Measurements from ENCODE around the gene TLX3.

Gene TLX3

DNA sequence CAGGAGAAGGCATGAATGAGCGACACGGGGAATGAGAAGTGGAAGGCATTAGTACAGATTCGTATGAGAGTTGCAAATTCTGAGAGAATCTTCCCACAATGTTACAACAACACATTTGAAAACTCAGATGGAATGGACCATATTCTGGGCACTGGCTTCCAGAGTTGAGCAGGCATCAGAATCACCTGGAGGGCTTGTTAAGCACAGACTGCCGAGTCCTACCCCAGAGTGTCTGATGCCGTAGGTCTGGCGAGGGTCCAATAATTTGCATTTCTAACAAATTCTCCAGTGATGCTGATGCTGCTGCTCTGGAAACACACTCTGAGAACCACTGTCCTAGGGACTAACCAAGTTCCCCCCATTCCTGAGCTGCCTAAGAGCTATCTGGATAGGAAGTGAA lies 2.9 kb upstream of the TLX3 start:
- no peak overlapping the region for H3K4me3 ChIP-seq (ENCODE audit: extremely low read depth, insufficient read depth, low read length, poor library complexity, severe bottlenecking)

GRCh38 chr5:171306781-171307591 lies 2.1 kb upstream of the TLX3 start:
- WGBS, 2 experiments (ENCODE audit: insufficient coverage in 2 of 2) = 6 to 11% methylated on average over 4 to 7 of the region's 10 CpGs
- no peaks in the 10 kb centered on the region for H3K9me3 ChIP-seq (ENCODE audit: control insufficient read depth, low read length)
- H3K4me1 ChIP-seq (ENCODE audit: control insufficient read depth, insufficient read depth, low read length, poor library complexity, severe bottlenecking) = peaks cover 16% of the 10 kb centered on the region
- no peak overlapping the region for H3K4me3 ChIP-seq (ENCODE audit: extremely low read depth, insufficient read depth, low read length, poor library complexity, severe bottlenecking)
- no peaks in the 10 kb centered on the region for H3K36me3 ChIP-seq (ENCODE audit: control insufficient read depth, insufficient read depth, low read length)
- no peak overlapping the region for H3K27ac ChIP-seq (ENCODE audit: low read depth, low read length, severe bottlenecking)

More for the DNA sequence above, 2.9 kb upstream of the TLX3 start:
- Histone ChIP-seq H3K36me3 (ENCODE audit: control insufficient read depth, insufficient read depth, low read length) (no peaks in the 10 kb centered on the region), H3K27ac (ENCODE audit: low read depth, low read length, severe bottlenecking) (no peak overlapping the region), H3K4me1 (ENCODE audit: control insufficient read depth, insufficient read depth, low read length, poor library complexity, severe bottlenecking) (peaks cover 11% of the 10 kb centered on the region), H3K9me3 (ENCODE audit: control insufficient read depth, low read length) (no peaks in the 10 kb centered on the region)
- WGBS, 2 experiments (ENCODE audit: insufficient coverage in 2 of 2) = 50 to 65% methylated on average over 2 of the region's 6 CpGs

DNA sequence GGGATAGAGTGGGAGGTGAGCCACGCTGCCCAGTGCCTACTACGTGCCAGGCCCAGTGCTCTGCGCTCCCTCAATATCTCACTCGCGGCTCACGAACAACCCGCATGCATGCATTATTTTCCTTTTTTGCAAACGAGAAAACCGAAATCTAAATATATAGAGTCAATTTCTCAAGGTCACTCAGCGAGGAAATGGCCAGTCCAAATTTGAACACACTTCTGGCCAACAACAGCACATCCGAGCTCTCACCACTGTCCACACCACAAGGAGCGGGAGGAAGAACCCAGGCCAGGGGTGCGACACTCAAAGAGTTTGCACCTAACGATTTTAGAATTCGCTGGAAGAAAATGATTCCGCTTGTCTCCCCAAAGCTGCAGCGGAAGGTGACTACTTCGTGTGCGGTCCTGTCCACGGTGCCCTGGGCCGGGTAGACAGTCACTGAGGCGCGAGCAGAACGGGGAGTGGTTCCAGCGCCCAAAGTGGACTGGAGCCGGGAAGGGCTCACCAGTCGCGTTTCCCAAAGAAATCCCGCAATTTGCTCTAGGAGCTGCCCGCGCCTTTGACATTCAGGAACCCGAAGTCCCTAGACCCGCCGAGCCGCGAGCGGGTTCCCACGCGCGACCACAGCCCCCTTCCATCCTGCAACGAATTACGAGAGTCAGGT lies 1.1 kb upstream of the TLX3 start:
- Histone ChIP-seq H3K4me3 (ENCODE audit: extremely low read depth, insufficient read depth, low read length, poor library complexity, severe bottlenecking) (no peak overlapping the region), H3K4me1 (ENCODE audit: control insufficient read depth, insufficient read depth, low read length, poor library complexity, severe bottlenecking) (peaks cover 16% of the 10 kb centered on the region), H3K36me3 (ENCODE audit: control insufficient read depth, insufficient read depth, low read length) (no peaks in the 10 kb centered on the region), H3K9me3 (ENCODE audit: control insufficient read depth, low read length) (no peaks in the 10 kb centered on the region), H3K27ac (ENCODE audit: low read depth, low read length, severe bottlenecking) (no peak overlapping the region)
- 14 to 15% methylated on average over 21 to 42 of the region's 42 CpGs for WGBS, 2 experiments (ENCODE audit: insufficient coverage in 2 of 2)

DNA sequence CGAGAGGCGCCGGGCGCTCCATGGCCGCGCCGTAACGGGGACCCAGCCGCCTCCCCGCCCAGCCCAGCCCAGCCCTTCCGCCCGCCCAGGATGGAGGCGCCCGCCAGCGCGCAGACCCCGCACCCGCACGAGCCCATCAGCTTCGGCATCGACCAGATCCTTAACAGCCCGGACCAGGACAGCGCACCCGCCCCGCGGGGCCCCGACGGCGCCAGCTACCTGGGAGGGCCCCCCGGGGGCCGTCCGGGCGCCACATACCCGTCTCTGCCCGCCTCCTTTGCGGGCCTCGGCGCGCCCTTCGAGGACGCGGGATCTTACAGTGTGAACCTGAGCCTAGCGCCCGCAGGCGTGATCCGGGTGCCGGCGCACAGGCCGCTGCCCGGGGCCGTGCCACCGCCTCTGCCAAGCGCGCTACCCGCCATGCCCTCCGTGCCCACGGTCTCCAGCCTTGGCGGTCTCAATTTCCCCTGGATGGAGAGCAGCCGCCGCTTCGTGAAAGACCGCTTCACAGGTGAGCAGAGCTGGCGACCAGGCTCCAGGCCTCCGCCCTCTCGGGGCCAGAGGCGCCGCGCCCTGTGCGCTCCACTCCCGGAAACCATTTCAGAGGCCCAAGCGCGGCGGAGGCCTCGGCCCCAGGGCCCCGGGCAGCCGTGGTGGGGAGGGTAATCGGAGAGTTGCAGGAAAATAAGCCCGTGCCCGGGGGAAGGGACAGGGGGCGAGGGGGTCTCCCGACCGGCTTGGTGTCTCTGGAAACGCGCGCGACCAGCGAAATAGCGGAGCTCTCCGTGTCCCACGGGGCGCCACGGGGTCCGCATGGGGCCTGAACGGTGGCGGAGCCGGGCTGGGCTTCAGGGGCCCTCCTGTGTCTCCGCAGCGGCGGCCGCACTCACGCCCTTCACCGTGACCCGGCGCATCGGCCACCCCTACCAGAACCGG lies 496 bp downstream of the TLX3 start:
- Histone ChIP-seq H3K9me3 (ENCODE audit: control insufficient read depth, low read length) (no peaks in the 10 kb centered on the region), H3K4me1 (ENCODE audit: control insufficient read depth, insufficient read depth, low read length, poor library complexity, severe bottlenecking) (peaks cover 16% of the 10 kb centered on the region), H3K27ac (ENCODE audit: low read depth, low read length, severe bottlenecking) (no peak overlapping the region), H3K4me3 (ENCODE audit: extremely low read depth, insufficient read depth, low read length, poor library complexity, severe bottlenecking) (no peak overlapping the region), H3K36me3 (ENCODE audit: control insufficient read depth, insufficient read depth, low read length) (no peaks in the 10 kb centered on the region)
- WGBS, 2 experiments (ENCODE audit: insufficient coverage in 2 of 2) = 2 to 3% methylated on average over 85 to 94 of the region's 106 CpGs

DNA sequence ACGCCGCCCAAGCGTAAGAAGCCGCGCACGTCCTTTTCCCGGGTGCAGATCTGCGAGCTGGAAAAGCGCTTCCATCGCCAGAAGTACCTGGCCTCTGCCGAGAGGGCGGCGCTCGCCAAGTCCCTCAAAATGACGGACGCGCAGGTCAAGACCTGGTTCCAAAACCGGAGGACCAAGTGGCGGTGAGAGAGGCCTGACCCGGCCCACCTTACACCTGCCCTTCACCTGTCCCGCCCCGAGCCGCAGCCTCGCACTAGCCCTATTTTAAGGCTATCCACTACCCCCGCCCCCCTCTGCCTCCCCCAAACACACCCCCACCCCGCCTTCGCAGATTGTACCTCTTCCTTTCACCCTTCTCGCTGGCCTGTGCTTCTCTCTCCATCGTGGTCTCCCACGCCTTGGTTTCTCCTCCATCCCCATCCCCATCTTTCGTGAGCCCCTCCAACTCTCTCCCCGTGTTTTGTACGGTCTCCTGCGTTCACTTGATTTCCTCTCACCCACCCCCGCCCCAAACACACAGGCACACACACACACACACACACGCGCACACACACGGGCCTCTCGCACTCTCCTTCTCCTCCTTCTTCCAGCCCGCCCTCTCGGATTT lies 1.3 kb downstream of the TLX3 start:
- Histone ChIP-seq H3K4me1 (ENCODE audit: control insufficient read depth, insufficient read depth, low read length, poor library complexity, severe bottlenecking) (peaks cover 17% of the 10 kb centered on the region), H3K27ac (ENCODE audit: low read depth, low read length, severe bottlenecking) (no peak overlapping the region), H3K4me3 (ENCODE audit: extremely low read depth, insufficient read depth, low read length, poor library complexity, severe bottlenecking) (no peak overlapping the region), H3K36me3 (ENCODE audit: control insufficient read depth, insufficient read depth, low read length) (no peaks in the 10 kb centered on the region), H3K9me3 (ENCODE audit: control insufficient read depth, low read length) (no peaks in the 10 kb centered on the region)
- 1 to 2% methylated on average over 19 to 33 of the region's 41 CpGs for WGBS, 2 experiments (ENCODE audit: insufficient coverage in 2 of 2)

DNA sequence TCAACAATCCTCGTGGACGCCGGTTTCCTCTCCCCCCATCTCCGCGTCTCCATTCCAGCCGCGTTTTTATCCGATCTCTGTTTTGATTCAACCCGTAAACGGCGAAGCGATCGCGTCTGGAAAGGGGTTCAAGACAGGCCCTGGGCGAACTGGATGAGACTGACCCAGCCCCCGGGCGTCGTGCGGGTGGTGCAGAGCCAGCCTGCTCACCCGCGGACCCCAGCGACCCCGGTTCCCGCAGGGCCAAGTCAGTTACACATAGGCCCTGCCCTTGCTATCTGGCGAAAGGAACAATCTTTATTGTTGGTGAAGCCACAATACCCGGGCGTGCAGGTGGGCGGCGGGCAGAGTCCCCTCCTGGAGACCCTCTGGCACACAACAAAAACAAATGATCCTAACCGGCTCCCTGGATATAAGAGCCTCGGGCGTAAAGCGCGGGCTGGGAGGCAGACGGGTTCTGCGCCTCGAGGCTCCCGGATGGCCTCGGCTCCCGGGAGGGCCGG lies 1.8 kb downstream of the TLX3 start:
- 2% methylated on average over 30 to 34 of the region's 41 CpGs for WGBS, 2 experiments (ENCODE audit: insufficient coverage in 2 of 2)
- Histone ChIP-seq H3K27ac (ENCODE audit: low read depth, low read length, severe bottlenecking) (no peak overlapping the region), H3K4me3 (ENCODE audit: extremely low read depth, insufficient read depth, low read length, poor library complexity, severe bottlenecking) (no peak overlapping the region), H3K4me1 (ENCODE audit: control insufficient read depth, insufficient read depth, low read length, poor library complexity, severe bottlenecking) (peaks cover 22% of the 10 kb centered on the region), H3K36me3 (ENCODE audit: control insufficient read depth, insufficient read depth, low read length) (no peaks in the 10 kb centered on the region), H3K9me3 (ENCODE audit: control insufficient read depth, low read length) (no peaks in the 10 kb centered on the region)

GRCh38 chr5:171311322-171312077 lies 2.5 kb downstream of the TLX3 start:
- WGBS, 2 experiments (ENCODE audit: insufficient coverage in 2 of 2) = 0 to 1% methylated on average over 43 to 52 of the region's 74 CpGs
- no peak overlapping the region for H3K27ac ChIP-seq (ENCODE audit: low read depth, low read length, severe bottlenecking)
- no peak overlapping the region for H3K4me3 ChIP-seq (ENCODE audit: extremely low read depth, insufficient read depth, low read length, poor library complexity, severe bottlenecking)
- H3K4me1 ChIP-seq (ENCODE audit: control insufficient read depth, insufficient read depth, low read length, poor library complexity, severe bottlenecking) = peaks cover 22% of the 10 kb centered on the region
- no peaks in the 10 kb centered on the region for H3K9me3 ChIP-seq (ENCODE audit: control insufficient read depth, low read length)
- H3K36me3 ChIP-seq (ENCODE audit: control insufficient read depth, insufficient read depth, low read length) = no peaks in the 10 kb centered on the region

DNA sequence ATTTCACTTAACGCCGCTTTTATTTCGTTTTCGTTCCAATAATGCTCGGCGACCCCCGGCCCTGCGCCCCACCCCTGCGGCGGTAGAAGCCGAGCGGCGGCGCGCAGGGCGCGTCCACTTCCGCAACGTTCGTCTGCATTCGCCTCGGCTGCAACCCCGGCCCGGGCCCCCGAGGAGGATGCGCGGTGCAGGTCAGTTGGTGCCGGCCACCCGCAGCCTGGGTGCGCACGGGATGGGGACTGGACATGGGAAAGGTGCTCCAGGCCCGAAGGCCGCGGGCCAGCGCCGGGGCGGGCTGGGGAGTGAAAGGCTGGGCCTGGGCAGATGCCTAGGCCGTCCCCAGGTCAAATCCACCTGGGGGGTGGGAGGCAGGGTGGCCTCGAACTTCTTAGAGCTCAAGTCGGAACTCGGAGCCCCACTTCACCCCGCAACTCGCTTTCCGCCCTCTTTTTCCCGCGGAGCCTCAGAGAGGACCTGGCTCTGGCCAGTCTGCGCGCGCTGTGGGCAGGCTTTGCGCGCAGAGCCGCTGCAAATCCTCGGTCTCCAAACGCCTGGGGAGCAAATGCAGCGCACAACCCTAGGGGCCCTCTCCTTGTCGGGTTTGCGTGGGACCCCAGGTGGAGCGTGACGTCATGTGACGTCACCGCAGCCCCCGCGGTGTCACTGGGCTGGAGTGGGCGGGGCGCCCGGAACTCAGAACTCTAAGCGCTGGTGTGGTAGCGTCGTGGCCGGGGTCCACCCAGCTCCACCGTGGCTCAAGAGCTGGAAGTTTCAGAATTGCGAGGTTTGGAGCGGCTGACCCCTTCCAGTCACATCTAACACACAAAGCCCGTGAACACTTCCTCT lies 3.3 kb downstream of the TLX3 start:
- Histone ChIP-seq H3K27ac (ENCODE audit: low read depth, low read length, severe bottlenecking) (no peak overlapping the region), H3K4me1 (ENCODE audit: control insufficient read depth, insufficient read depth, low read length, poor library complexity, severe bottlenecking) (peaks cover 22% of the 10 kb centered on the region), H3K36me3 (ENCODE audit: control insufficient read depth, insufficient read depth, low read length) (no peaks in the 10 kb centered on the region), H3K4me3 (ENCODE audit: extremely low read depth, insufficient read depth, low read length, poor library complexity, severe bottlenecking) (no peak overlapping the region), H3K9me3 (ENCODE audit: control insufficient read depth, low read length) (no peaks in the 10 kb centered on the region)
- 2 to 3% methylated on average over 64 to 73 of the region's 74 CpGs for WGBS, 2 experiments (ENCODE audit: insufficient coverage in 2 of 2)

DNA sequence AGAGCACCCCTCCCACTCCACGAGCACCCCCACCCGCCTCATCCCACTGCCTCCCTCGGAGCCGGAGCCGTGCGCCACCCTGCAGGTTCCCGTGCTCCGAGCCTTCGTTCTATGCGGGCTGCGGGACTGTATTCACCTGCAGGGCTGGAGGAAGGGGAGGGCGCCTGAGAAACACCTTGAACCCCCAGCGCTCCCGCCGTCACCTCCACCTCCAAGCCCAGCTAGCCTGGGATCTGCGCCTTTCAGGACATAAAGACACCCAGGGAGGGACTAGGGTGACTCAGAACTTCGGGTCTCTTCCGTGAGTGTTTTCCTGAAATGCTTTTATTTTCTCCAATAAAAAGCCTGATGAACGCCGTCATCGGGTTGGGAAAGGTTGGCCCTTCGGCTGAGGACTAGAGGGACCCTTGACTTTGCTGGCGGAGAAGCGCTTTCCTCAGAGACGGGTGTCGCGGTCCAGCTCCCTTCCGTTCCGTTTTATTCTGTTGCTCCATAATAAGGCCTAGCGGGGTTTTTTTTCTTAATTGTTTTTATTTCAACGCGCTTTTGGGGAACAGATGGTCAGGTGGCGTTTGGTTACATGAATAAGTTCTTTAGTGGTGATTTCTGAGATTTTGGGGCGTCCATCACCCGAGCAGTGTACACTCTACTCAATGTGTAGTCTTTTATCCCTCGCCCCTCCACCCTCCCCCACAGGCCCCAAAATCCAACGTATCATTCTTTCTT lies 4.6 kb downstream of the TLX3 start:
- H3K9me3 ChIP-seq (ENCODE audit: control insufficient read depth, low read length) = no peaks in the 10 kb centered on the region
- no peaks in the 10 kb centered on the region for H3K36me3 ChIP-seq (ENCODE audit: control insufficient read depth, insufficient read depth, low read length)
- no peak overlapping the region for H3K4me3 ChIP-seq (ENCODE audit: extremely low read depth, insufficient read depth, low read length, poor library complexity, severe bottlenecking)
- H3K4me1 ChIP-seq (ENCODE audit: control insufficient read depth, insufficient read depth, low read length, poor library complexity, severe bottlenecking) = peaks cover 14% of the 10 kb centered on the region
- H3K27ac ChIP-seq (ENCODE audit: low read depth, low read length, severe bottlenecking) = no peak overlapping the region
- 3 to 4% methylated on average over 16 to 24 of the region's 37 CpGs for WGBS, 2 experiments (ENCODE audit: insufficient coverage in 2 of 2)
